Measurements from ENCODE around the gene NLRP14.

The NLRP14 gene

DNA sequence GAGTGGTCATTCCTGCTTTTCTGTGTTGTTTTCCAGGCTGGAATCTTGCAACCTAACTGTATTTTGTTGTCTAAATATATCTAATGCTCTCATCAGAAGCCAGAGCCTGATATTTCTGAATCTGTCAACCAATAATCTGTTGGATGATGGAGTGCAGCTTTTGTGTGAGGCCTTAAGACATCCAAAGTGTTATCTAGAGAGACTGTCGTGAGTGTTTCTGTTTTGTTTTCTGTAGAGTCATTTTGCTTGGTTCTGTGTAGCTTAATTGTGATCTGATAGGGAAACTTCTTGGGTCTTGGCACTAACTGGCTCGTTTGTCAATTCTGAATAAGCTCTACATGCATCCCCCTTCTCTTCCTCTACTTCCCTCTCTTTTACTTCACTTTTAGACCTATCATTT is 37.4 kb downstream of the NLRP14 start:
- DNase-seq (ENCODE audit: low read depth), result no peak

DNA sequence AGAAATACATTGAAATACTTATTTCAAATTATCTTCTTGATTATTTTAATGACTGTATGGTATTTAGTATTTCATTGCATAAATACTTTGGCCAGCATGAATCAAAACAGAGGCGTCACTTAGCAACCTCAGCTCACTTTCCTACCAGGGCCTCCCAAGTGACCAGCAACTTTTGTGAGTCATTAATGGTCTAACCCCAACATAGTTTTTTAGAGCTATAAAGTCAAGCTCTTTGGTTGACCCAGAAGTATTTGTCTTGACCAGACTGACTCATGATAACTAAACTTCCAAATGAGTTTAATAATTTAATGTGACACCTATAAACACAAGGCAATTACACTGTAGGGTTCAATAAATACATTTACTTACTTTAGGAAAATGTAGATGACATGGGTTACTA is 40.6 kb downstream of the NLRP14 start:
- DNase-seq (ENCODE audit: low read depth), result no peak

DNA sequence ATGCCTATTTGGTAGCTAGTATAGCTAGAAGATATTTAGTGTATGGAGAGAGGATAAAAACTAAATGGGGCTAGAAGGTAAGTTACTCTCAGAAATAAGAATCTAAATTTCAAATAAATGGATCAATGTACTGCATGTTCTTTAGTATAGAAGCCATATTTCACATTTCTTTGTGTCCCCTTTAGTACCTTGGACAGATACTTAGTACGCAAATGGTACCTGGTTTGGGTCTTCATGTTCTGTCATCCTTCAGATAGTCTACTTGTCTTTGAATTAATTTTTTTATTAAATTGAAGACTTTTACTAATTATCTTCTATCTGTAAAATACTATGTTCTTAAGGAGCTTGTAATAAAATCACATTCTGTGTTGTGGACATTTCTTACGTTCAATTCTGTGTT is 42.3 kb downstream of the NLRP14 start:
- no peak for DNase-seq (ENCODE audit: low read depth)

DNA sequence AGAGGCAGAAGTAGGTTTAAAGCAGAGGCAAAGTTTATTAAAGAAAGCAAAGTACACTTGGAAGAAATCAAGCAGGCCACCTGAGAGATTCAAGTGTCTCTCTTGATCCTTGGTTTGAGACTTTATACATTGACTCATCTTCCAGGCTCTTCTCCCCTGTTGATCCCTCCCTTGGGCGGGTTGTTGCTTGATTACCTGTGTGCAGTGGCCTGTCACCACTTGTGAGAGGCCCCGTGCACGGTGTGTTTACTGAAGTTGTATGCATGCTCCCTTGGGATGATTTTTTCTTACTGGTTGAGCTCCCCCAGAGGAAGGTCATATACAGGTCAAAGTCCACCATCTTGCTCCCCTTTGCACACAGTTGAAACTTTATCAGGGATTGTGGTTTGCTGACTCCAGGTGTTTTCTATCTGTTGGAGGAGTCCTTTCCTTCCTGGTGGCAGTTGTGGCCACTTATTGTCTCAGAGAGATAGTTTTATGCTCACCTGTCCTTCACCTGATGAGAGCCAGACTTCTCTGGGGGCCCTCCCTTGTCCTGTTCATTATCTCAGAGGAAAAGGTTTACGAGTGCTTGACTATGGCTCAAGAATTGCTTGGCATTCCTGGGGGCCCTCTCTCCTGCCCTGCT is 52.2 kb downstream of the NLRP14 start:
- no peak for DNase-seq (ENCODE audit: low read depth)

DNA sequence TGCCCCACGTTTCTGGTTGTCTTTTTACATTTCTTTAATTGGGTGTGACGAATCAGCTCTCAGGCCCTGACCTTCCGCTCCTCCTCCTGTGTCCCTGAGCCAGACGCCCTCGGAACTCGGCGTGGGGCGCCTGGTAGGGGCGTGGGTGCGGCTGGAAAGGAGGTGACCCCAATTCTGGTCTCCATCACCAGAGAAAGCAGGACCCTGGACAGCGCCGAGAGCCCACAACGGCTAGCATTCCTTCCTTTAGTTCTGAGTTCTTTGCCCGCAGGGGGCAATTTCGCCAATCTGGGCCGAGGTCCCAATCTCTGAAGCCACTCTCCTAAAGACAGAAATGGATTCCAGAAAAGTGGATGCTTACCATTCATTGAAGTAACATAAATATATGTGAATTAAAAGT is 56.8 kb downstream of the NLRP14 start:
- DNase-seq (ENCODE audit: low read depth), result no peak

DNA sequence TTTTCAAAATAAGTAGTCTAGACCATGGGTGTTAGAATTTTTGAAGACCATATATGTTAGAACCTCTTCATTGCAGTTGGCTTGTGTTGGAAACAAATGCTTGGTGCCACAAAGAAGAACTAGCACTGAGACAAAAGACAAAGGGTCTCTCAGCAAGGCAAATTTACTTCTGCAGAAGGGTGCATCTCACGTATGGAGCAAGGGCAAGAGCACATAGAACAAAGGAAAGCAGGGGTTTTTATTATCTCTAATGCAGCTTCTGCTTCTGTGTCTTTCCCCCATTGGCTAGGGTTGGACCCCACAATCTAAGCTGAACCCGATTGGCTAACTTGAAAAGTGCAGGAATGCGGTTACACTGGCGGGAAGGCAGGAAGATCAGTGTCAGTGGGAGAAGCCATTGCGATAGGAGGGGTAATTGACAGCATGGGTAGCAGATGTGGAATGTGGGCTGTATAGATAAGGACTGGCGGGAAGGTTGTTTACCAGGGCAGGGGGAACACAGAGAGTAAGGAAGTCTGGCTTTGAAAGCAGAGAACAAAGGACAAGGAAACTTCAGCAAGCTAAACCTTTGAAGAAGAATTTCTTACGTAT is 59.4 kb downstream of the NLRP14 start:
- DNase-seq (ENCODE audit: low read depth), result no peak

DNA sequence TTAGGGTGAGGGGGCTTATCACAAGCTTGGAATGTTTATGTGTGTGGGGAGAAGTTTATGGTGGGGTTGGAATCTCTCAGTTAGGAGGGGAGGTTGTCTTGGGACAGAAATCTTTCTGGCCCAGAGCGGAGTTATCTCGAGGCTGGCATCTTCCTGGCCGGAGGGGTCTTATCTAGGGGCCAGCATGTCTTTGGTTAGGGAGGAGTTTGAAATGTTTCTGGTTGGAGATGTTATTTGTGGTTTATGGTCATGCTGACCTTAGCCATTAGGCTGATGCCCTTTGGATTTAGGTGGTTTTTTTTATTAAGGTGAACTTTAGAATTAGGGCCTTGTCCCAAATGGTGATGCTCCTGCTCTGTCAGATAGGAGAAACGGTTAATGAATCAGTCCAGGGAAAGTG is 60.6 kb downstream of the NLRP14 start:
- no peak for DNase-seq (ENCODE audit: low read depth)

DNA sequence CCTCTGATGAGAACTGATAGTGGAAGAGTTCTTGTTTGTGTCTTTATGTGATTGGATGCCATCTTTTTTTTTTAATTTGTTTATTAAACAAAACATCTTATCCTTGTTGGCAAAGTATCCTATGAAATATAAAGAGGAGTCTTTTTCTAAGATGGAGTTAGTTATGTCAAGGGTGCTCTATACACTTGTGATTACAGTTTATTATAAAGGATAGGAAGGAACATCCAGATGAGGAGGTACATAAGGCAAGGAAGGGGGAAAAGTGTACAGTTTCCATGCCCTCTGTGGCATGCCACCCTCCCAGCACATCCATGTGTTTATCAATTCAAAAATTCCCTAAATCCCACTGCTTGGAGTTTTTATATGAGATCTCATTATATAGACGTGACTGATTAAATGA is 61.2 kb downstream of the NLRP14 start:
- no peak for DNase-seq (ENCODE audit: low read depth)

DNA sequence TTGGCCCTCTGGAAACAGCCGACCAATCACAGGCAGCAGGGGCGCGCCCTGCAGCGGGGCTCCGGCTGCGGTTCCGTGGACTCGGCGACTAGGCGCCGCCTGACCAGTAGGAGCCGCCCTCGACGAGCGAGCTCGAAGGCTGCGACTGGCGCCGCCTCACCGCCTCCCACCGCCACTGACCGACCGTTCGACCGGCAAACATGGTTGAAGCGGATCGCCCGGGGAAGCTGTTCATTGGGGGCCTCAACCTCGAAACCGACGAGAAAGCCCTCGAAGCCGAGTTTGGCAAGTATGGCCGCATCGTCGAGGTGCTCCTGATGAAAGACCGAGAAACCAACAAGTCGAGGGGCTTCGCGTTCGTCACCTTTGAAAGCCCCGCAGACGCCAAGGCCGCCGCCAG is 68.6 kb downstream of the NLRP14 start, which contains the start of gene RBMXL2:
TSS of gene RBMXL2 (plus strand) at position 78 of the 400 bp plus-strand sequence. CDS start at position 201, 123 bp downstream.
- no peak for DNase-seq (ENCODE audit: low read depth)

DNA sequence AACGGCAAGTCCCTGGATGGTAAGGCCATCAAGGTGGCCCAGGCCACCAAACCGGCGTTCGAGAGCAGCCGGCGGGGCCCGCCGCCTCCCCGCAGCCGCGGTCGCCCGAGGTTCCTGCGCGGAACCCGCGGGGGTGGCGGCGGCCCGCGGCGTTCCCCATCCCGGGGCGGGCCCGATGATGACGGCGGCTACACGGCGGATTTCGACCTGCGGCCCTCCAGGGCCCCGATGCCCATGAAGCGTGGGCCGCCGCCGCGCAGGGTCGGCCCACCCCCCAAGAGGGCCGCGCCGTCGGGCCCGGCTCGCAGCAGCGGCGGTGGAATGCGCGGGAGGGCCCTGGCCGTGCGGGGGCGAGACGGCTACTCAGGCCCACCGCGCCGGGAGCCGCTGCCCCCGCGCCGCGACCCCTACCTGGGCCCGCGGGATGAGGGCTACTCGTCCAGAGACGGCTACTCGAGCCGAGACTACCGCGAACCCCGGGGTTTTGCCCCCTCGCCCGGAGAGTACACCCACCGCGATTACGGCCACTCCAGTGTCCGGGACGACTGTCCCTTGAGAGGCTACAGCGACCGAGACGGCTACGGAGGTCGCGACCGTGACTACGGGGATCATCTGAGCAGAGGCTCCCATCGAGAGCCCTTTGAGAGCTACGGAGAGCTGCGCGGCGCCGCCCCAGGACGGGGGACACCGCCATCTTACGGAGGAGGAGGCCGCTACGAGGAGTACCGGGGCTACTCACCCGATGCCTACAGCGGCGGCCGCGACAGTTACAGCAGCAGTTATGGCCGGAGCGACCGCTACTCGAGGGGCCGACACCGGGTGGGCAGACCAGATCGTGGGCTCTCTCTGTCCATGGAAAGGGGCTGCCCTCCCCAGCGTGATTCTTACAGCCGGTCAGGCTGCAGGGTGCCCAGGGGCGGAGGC is 69.3 kb downstream of the NLRP14 start:
- DNase-seq (ENCODE audit: low read depth), result no peak

DNA sequence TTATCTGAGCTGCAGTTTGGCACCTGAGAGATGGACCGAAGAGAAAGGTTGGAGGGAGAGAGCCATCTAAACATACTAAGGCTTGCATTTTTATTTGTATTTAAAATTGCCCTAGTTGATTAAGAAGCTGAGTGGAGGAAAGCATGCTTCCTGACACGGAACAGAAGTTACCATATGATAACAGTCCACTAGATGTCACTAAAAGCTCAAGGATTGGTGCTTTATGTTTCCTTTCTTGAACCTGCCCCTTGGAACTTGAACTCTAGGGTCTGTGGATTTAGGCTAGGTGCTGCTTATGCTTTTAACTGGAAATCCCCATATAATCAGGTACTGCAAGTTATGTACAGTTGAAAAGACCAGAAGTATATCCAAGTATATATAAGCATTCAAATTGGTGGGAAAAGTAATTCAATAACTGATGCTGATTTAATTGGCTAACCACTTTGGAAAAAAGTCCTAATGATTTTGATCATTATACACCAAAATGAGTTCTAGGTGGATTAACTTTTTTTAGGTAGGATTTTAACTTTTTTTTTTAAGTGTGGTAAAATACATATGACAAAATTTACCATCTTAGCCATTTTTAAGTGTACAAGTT is 78.1 kb downstream of the NLRP14 start:
- no peak for DNase-seq (ENCODE audit: low read depth)

DNA sequence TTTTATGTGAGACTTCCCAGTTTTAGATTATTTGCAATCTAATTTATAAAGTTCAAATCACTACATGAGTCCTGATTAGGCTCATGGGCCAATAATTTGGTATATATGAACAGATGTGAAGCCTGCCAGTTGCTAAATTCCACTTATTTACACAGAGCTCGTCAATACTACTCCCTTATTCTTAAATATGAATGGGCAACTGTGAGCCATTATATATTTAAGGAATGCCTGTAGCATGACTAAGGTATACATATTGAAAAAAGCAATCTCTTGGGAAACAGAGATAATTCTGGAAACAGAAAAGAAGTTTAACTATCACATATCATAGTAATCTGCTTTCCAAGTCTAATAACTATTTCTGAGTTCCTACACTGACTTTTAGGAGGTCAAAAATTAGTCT is 95.5 kb downstream of the NLRP14 start:
- DNase-seq (ENCODE audit: low read depth), result no peak

DNA sequence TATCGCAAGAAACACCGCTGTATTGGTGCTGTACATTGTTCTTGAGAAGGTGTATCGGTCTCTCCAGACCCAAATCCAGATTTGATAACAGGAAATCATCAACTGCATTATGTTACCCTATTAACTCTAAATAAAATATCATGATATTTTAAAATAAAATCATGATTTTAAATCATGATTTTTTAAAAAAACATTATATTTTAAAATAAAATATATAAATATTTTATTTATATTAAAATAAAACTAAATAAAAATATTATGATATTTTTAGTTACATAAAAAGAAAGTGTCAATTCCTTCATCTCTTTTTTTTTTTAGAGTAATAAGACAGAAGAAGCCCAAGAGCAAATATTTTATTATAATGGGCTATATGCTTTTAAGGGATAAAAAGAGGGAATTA is 96.1 kb downstream of the NLRP14 start:
- no peak for DNase-seq (ENCODE audit: low read depth)

Measured in activated T-cell treated with anti-CD3 and anti-CD28 coated beads for 24 hours (primary cell).